Activated CD4-positive, alpha-beta T cell treated with anti-CD3 and anti-CD28 coated beads for 36 hours (primary cell): ENCODE data around the gene RABL6. TPM values are rescaled to one million over a fixed set of nuclear protein-coding genes. Genes with fewer than 3 reads are reported as not detected.

Experiments
- ATAC-seq: fragments of 200-7000 bp; cut with Tn5 transposase; one replicate; pipeline ENCODE4 v1.10.0; 2021; ENCODE audit warnings: mild to moderate bottlenecking, moderate library complexity
- CTCF ChIA-PET: fragments of 350-600 bp; sonication (Branson Sonifier 250); formaldehyde crosslinking; loops from one replicate; lab custom pipeline; 2021; ENCODE audit warnings: antibody characterized with exemption; lab: Charles Lee
- POLR2A ChIA-PET: fragments of 350-600 bp; sonication (Branson Sonifier 250); formaldehyde crosslinking; loops from one replicate; lab custom pipeline; 2021; ENCODE audit warnings: antibody characterized with exemption, inconsistent platforms; lab: Charles Lee
- DNase-seq: peaks from one replicate; pipeline ENCODE4 v3.0.0-alpha.2; 2020
- H3K27ac Mint-ChIP-seq: one replicate; pipeline ENCODE4 v1.8.0; 2021; ENCODE audit warnings: mixed read lengths
- H3K27me3 Mint-ChIP-seq: one replicate; pipeline ENCODE4 v1.8.0; 2021; ENCODE audit warnings: mixed read lengths
- H3K36me3 Mint-ChIP-seq: one replicate; pipeline ENCODE4 v1.8.0; 2021; ENCODE audit warnings: low read depth, mixed read lengths
- H3K4me1 Mint-ChIP-seq: one replicate; pipeline ENCODE4 v1.8.0; 2021; ENCODE audit warnings: mixed read lengths
- H3K4me3 Mint-ChIP-seq: one replicate; pipeline ENCODE4 v1.8.0; 2021; ENCODE audit warnings: mild to moderate bottlenecking, moderate library complexity, mixed read lengths
- H3K9me3 Mint-ChIP-seq: one replicate; pipeline ENCODE4 v1.8.0; 2021; ENCODE audit warnings: low read depth, mixed read lengths
- intact Hi-C, 2 experiments: fragments of 100-400 bp; cut with DNase I in 1 of 2; cut with micrococcal nuclease in 1 of 2; formaldehyde crosslinking; loops; one replicate each; pipeline versions ENCODE4 v1.14.2 to v1.15.1; 2022 to 2024; cut with DNase I, micrococcal nuclease
- total RNA-seq, 2 experiments: library from RNA; stranded (reverse); gene quantifications; one replicate each; pipeline ENCODE4 v1.2.3, GENCODE V29; 2021

RABL6 gene
- total RNA-seq, 2 experiments from 2014 or later = 66.2 to 71.8 TPM

DNA sequence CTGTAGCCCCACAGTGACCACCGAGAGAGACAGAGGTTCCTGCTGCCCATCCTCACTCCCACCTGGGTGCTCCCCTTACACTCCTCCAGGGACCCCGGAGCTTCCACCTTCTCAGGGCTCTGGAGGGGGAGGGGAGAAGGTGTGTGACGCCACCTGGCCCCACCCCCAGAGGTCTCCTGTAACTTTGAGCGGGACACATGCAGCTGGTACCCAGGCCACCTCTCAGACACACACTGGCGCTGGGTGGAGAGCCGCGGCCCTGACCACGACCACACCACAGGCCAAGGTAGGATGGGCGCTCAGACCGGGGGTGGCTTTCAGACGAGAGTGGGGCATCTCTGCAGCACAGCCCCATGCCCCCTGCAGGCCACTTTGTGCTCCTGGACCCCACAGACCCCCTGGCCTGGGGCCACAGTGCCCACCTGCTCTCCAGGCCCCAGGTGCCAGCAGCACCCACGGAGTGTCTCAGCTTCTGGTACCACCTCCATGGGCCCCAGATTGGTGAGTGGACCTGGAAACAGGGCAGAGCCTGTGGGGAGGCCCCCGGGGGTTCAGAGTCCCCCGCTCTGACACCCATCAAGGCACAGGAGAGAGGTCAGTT lies 48.9 kb downstream of the RABL6 start:
- H3K36me3 Mint-ChIP-seq = peaks cover 2% of the 10 kb centered on the region
- no peaks in the 10 kb centered on the region for H3K9me3 Mint-ChIP-seq
- DNase-seq = no peak
- ATAC-seq = no peak
- intact Hi-C loops = no loop called here
- no peak overlapping the region for H3K4me3 Mint-ChIP-seq
- H3K27ac Mint-ChIP-seq = no peak overlapping the region
- ChIA-PET CTCF (interaction anchor here (0.6 to 1.3 kb wide), 3 partner anchors 11 to 565 kb away, joined by 3 to 4 read pairs (median 3); no protein-coding TSS in a partner anchor), POLR2A (no interaction called here)
- H3K4me1 Mint-ChIP-seq = no peaks in the 10 kb centered on the region
- H3K27me3 Mint-ChIP-seq = no peaks in the 10 kb centered on the region

DNA sequence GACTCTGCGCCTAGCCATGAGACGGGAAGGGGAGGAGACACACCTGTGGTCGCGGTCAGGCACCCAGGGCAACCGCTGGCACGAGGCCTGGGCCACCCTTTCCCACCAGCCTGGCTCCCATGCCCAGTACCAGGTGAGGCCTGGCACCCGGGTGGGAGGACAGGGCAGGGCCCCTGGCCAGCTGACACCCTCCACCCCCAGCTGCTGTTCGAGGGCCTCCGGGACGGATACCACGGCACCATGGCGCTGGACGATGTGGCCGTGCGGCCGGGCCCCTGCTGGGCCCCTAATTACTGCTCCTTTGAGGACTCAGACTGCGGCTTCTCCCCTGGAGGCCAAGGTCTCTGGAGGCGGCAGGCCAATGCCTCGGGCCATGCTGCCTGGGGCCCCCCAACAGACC lies 49.4 kb downstream of the RABL6 start:
- Mint-ChIP-seq H3K27me3 (no peaks in the 10 kb centered on the region), H3K27ac (no peak overlapping the region), H3K4me1 (no peaks in the 10 kb centered on the region), H3K9me3 (no peaks in the 10 kb centered on the region), H3K36me3 (peaks cover 2% of the 10 kb centered on the region), H3K4me3 (no peak overlapping the region)
- POLR2A ChIA-PET = no interaction called here
- ATAC-seq = no peak
- DNase-seq = no peak
- intact Hi-C loops = no loop called here
- CTCF ChIA-PET = interaction anchor here (1.3 kb wide), 1 partner anchor 34 kb away, joined by 4 read pairs; no protein-coding TSS in a partner anchor

DNA sequence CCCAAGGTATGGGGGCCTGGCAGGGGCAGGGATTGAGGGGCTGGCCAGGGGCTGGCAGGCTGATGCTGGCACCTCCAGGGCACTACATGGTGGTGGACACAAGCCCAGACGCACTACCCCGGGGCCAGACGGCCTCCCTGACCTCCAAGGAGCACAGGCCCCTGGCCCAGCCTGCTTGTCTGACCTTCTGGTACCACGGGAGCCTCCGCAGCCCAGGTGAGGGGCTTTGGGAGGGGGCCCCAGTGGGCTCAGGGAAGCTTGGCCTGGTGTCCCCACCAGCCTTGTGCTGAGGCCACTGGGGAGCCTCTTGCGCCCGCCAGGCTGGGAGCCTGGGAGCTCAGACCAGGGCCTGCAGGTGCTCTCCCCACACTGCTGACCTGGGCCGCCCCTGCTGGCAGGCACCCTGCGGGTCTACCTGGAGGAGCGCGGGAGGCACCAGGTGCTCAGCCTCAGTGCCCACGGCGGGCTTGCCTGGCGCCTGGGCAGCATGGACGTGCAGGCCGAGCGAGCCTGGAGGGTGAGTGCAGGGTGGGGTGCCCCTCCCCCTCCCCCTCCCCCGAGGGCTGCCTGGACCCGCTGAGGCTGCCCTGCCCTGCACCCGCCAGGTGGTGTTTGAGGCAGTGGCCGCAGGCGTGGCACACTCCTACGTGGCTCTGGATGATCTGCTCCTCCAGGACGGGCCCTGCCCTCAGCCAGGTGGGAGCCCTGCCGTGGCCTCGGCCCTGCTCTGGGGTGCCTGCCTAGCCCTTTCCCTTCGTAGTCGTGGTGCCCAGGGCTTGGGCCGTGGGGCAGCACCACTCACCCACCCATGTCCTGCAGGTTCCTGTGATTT lies 50.0 kb downstream of the RABL6 start:
- peaks cover 3% of the 10 kb centered on the region for H3K36me3 Mint-ChIP-seq
- POLR2A ChIA-PET = no interaction called here
- CTCF ChIA-PET = no interaction called here
- H3K9me3 Mint-ChIP-seq = no peaks in the 10 kb centered on the region
- ATAC-seq (peak; percentile 8), DNase-seq (no peak)
- no peaks in the 10 kb centered on the region for H3K27me3 Mint-ChIP-seq
- no peaks in the 10 kb centered on the region for H3K4me1 Mint-ChIP-seq
- H3K27ac Mint-ChIP-seq = no peak overlapping the region
- no peak overlapping the region for H3K4me3 Mint-ChIP-seq
- intact Hi-C loops = no loop called here

DNA sequence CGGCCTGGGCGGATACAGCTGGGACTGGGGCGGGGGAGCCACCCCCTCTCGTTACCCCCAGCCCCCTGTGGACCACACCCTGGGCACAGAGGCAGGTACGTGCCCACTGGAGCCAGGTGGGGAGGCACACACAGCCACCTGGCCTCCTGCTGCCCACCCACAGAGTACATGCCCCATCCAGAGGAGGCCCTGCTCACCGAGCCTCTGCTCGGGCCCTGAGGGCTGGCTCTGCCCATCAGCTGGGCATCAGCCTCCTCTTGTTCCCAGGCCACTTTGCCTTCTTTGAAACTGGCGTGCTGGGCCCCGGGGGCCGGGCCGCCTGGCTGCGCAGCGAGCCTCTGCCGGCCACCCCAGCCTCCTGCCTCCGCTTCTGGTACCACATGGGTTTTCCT lies 50.7 kb downstream of the RABL6 start:
- DNase-seq (no peak), ATAC-seq (no peak)
- Mint-ChIP-seq H3K9me3 (no peaks in the 10 kb centered on the region), H3K4me3 (no peak overlapping the region), H3K27ac (no peak overlapping the region), H3K36me3 (peaks cover 6% of the 10 kb centered on the region), H3K4me1 (no peaks in the 10 kb centered on the region), H3K27me3 (no peaks in the 10 kb centered on the region)
- intact Hi-C loops = no loop called here
- POLR2A ChIA-PET = no interaction called here
- CTCF ChIA-PET = interaction anchor here (0.6 kb wide), 1 partner anchor 331 kb away, joined by 3 read pairs; no protein-coding TSS in a partner anchor

DNA sequence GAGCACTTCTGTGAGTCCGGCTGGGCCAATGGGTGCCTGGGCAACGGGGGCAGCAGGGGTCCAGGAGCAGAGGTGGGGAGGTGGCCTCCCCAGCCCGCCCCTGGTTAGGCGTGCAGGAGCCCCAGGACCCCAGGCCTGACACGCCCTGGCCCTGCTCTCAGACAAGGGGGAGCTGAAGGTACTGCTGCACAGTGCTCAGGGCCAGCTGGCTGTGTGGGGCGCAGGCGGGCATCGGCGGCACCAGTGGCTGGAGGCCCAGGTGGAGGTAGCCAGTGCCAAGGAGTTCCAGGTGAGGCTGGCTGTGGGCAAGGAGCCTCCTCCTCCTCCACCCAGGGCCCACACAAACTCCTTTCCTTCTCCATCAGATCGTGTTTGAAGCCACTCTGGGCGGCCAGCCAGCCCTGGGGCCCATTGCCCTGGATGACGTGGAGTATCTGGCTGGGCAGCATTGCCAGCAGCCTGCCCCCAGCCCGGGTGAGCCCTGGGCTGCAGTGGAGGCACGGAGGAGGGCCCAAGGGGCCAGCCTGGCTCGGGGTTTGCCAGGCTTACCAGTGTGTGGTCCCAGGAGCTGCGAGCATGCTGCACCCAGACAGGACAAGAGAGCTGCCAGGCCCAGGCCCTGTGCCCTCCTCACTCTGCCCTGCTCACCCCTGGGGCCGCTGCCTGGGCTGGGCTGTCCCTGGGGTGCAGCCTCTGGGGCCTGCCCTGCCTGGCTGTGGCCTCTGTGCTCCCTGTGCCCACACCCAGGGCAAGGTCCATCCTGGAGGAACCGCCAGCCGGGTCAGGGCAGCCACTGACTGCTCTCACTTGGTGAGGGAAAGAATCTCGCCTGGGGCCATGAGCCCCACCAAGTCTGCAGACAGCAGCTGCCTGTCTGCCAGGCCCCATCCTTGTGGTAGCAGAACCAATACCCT lies 51.4 kb downstream of the RABL6 start:
- H3K9me3 Mint-ChIP-seq = no peaks in the 10 kb centered on the region
- H3K27me3 Mint-ChIP-seq = no peaks in the 10 kb centered on the region
- CTCF ChIA-PET = interaction anchor here (0.6 kb wide), 1 partner anchor 330 kb away, joined by 3 read pairs; no protein-coding TSS in a partner anchor
- H3K4me3 Mint-ChIP-seq = no peak overlapping the region
- POLR2A ChIA-PET = no interaction called here
- H3K36me3 Mint-ChIP-seq = peaks cover 12% of the 10 kb centered on the region
- peaks cover 2% of the 10 kb centered on the region for H3K4me1 Mint-ChIP-seq
- ATAC-seq (no peak), DNase-seq (no peak)
- H3K27ac Mint-ChIP-seq = no peak overlapping the region
- intact Hi-C loops = no loop called here

DNA sequence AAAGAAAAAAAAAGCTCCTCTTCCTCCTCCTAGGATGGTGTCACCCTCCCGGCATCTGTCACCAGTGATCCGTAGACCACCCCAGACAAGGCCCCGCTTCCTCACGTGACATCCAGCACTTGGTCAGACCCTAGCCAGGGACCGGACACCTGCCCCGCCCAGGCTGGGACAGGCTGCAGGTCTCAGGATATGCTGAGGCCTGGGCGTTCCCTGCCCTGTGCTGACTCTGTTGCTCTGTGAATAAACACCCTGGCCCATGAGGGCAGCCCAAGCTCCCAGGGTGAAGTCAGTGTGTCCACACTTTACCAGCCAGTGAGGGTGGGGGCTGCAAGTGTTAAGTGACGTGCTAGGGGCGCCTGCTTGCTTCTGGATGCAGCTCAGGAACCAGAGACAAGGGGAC lies 52.8 kb downstream of the RABL6 start:
- no peaks in the 10 kb centered on the region for H3K9me3 Mint-ChIP-seq
- no peak overlapping the region for H3K27ac Mint-ChIP-seq
- no peak for ATAC-seq
- no peaks in the 10 kb centered on the region for H3K27me3 Mint-ChIP-seq
- H3K36me3 Mint-ChIP-seq = peaks cover 15% of the 10 kb centered on the region
- H3K4me1 Mint-ChIP-seq = peaks cover 12% of the 10 kb centered on the region
- intact Hi-C loops = no loop called here
- ChIA-PET CTCF (interaction anchor here (0.5 to 0.9 kb wide), 2 partner anchors 15 to 174 kb away, joined by 3 read pairs; no protein-coding TSS in a partner anchor), POLR2A (no interaction called here)
- DNase-seq = no peak
- H3K4me3 Mint-ChIP-seq = no peak overlapping the region

DNA sequence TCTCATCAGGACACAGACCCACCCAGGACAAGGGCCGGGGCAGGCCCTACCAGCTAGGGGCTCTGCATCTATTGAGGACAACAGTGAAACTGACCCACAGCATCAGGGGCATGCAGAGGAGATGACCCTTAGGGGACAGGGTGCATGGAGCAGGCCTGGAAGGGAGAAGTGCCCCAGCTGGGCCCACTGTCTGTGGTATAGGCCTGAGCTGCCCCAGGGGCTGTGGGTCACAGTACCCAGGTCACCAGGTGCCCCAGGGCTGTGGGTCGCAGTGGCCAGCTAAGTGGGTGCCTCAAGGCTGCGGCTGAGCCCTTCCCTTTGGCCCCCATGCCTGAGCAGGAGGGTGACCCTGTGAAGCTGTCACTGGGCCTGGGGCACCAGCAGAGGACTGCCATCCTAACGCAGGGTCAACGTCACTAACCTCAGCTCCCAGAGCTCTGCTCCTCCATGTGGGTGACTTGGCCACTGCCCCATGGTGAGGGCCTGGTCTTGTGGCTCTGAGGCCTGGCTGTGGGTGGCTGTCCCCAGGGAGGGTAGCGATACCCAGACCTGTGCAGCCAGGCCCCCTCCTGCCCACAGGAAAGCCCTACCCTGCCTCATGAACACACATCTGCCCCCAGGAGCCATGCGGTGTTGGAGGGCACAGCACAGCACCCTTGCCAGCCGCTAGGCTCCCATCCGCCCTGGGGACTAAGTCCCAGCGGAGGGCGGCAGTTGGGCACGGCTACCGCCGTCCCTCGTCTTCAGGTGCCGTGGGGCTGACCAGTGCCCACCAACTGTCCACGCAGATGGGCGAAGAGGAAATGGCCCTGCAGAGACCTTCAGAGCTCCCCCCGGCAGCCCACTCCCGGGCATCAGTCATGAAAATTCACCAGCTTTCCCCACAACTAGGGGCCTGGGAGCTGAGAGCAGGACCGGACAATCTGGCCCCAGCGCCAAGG lies 53.5 kb downstream of the RABL6 start:
- intact Hi-C loops = no loop called here
- H3K4me3 Mint-ChIP-seq = no peak overlapping the region
- H3K27ac Mint-ChIP-seq = no peak overlapping the region
- POLR2A ChIA-PET = no interaction called here
- ATAC-seq (no peak), DNase-seq (no peak)
- peaks cover 17% of the 10 kb centered on the region for H3K36me3 Mint-ChIP-seq
- peaks cover 12% of the 10 kb centered on the region for H3K4me1 Mint-ChIP-seq
- CTCF ChIA-PET = interaction anchor here (0.9 to 1.3 kb wide), 3 partner anchors 15 to 22 kb away, joined by 3 read pairs; no protein-coding TSS in a partner anchor
- H3K9me3 Mint-ChIP-seq = no peaks in the 10 kb centered on the region
- no peaks in the 10 kb centered on the region for H3K27me3 Mint-ChIP-seq

DNA sequence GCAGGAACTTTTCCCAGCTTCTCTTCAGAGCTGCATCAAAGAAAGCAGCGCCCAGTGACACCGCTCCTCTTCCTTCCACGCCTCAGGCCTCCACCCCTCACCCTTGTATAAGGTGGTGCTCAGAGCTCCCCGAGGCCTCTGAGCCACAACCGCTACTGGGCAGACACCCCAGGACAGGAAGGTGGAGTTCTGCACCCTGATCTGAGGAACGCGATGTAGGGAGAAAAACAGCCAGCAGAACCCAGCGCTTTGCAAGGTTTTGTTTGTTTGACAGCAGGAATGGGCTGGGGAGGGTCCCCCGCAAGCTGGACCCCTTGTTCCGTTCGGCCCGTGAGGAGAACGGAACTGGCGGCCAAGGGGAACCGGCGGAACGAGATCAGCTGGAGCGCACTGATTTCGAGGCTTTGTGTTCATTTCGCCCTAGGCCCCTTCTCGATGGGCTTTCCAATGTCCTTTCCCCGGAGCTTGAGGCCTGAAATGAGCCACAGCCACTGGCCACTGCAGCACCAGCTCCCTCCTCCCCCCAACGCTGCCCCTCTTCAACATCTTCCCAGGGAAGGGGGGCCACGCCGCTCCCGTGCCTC lies 54.2 kb downstream of the RABL6 start:
- peaks cover 12% of the 10 kb centered on the region for H3K4me1 Mint-ChIP-seq
- intact Hi-C loops = no loop called here
- peaks cover 17% of the 10 kb centered on the region for H3K36me3 Mint-ChIP-seq
- no peak overlapping the region for H3K4me3 Mint-ChIP-seq
- no peak for ATAC-seq
- CTCF ChIA-PET = interaction anchor here (1.1 to 1.3 kb wide), 2 partner anchors 19 to 22 kb away, joined by 3 read pairs; no protein-coding TSS in a partner anchor
- DNase-seq = no peak
- no peaks in the 10 kb centered on the region for H3K9me3 Mint-ChIP-seq
- POLR2A ChIA-PET = no interaction called here
- no peak overlapping the region for H3K27ac Mint-ChIP-seq
- H3K27me3 Mint-ChIP-seq = no peaks in the 10 kb centered on the region

DNA sequence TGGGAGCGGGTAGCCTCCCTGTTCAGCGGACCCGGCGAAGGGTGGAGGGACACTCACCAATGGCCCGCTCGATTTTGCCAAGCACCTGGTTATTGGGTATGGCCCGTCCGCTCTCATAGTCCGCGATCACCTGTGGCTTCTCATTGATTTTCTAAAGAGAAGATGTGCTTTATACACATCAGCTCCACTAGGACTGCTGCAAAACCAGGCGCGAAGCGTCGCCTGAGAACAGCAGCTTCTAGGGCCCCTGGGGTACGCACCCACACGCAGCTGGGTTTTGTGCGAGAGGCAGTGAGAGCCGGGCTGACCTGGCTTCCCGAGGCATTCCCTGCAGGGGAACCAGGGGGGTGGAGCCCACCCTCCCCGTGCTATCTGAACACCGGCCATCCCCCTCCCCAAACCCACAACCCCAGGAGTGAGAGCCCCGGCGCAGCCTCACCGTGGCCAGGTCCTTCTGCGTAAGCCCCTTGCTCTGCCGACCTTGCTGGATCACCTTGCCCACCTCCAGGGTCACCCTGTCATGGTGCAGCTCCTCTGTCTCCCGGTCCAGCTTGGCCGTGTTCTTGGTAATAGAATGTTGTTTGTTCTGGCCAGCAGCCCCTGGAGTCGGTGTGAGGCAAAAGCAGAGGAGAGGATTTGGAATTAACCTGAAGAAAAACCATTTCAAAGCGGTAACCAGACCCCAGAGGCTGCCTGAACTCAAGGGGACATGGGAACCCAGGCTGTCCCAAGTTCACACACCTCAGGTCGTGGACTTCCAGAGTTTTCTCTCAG lies 55.3 kb downstream of the RABL6 start:
- POLR2A ChIA-PET = no interaction called here
- no peak overlapping the region for H3K4me3 Mint-ChIP-seq
- intact Hi-C loops = no loop called here
- no peak overlapping the region for H3K27ac Mint-ChIP-seq
- CTCF ChIA-PET = no interaction called here
- H3K27me3 Mint-ChIP-seq = no peaks in the 10 kb centered on the region
- ATAC-seq (no peak), DNase-seq (no peak)
- H3K36me3 Mint-ChIP-seq = peaks cover 17% of the 10 kb centered on the region
- H3K9me3 Mint-ChIP-seq = no peaks in the 10 kb centered on the region
- H3K4me1 Mint-ChIP-seq = peaks cover 16% of the 10 kb centered on the region
